T1000 (cell line): ENCODE data around the gene ARPC5.
"Not testable (repeated sequence)": the region's sequence is repeated elsewhere in the genome, so short reads cannot be mapped to it uniquely, and the experiment has no call there.

ENCODE experiments used
- DNase-seq: peaks from one replicate; lab custom pipeline; 2025; ENCODE audit warnings: mixed read lengths; lab: John Stamatoyannopoulos, UW

ARPC5 gene

DNA sequence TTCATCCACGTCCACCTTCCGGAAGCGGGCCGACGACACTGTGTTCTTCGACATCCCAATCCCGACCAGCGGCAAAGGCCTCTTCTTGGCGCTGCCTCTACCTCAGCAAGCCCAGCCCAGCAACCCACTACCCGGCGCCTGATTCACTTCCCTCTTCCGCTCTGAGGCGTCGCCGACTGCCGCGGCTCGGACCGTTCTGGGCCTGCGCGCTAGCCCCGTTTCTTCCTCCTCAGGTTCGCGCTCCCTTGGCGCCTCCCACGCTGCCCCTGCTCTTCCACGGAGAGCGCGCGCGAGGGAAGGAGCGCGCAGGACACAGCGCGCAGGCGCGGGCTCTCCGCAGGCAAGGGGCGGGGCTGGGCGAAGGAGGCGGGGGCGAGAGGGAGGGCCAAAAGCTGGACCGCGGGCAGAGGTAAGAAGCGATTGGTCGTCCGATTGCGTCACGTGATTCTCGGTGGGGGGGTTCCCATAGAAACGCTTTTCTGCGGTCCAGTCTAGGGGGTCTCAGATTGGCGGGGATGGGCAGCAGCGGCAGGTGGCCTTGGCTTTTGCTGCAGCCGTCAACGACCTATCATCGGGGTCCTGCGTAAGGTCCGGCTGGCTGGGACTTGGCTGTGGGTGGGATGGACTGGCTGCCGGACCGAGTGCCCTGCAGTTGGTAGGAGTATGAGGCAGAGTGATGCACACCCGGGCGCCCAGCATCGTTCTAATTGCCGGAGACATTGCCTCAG is at the start of gene ARPC5:
Gene ARPC5, minus strand, starts transcription at position 178 of the 728 bp plus-strand sequence. Its CDS starts 124 bp downstream, at position 54.
- DNase-seq, result peak; percentile 97

DNA sequence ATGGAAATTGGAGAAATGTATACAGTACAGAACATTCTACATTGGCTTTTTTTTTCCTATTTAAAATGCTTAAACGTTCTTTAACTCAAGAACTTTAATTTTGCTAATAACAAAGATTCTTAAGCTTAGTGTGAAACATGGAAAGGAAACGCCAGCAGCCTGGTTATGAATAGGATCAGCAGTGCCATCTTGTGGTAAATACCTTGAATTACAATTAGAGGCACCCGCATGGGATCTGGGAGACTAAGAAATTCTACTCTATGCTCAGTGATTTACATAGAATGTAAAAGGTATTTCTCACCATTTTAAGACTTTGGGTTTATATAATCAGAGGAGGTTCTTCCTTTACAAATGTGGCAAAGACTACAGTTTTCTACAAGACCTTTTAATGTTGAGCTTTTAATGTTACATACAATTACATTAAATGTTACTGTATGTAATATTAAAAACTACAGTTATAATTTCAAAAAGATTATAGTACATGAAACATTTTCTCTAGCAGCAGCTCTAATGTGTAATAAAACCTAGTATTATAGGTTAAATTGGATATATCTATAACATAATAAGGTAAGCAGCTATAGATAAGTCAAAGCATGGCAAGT is 49.6 kb upstream of the ARPC5 start:
- DNase-seq, result no peak

DNA sequence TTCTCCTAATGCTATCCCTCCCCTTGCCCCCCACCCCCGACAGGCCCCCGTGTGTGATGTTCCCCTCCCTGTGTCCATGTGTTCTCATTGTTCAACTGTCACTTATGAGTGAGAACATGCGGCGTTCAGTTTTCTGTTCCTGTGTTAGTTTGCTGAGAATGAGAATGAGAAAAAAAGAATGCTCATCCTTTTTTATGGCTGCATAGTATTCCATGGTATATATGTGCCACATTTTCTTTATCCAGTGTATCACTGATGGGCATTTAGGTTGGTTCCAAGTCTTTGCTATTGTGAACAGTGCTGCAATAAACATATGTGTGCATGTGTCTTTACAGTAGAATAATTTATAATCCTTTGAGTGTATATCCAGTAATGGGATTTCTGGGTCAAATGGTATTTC is 43.8 kb upstream of the ARPC5 start:
- not testable (repeated sequence) for DNase-seq

DNA sequence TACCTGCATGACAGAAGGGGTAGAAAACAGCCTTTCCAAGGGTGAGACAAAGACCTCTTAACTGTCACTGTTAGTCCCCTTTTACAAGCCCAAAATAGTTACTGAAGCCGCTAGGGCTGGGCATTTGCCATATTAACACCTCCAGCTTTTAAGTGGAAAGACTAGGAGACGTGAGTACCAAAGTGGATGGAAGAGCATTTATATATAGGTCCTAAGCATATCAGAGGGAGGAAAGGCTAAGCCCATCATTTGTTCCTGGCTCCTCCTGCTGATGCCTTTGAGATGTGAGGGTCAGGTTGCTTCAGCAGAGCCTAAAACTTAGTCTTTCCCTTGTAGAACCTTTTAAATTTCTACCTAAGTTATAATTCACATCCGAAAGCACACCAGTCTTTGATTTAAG is 43.2 kb upstream of the ARPC5 start:
- DNase-seq, result no peak

DNA sequence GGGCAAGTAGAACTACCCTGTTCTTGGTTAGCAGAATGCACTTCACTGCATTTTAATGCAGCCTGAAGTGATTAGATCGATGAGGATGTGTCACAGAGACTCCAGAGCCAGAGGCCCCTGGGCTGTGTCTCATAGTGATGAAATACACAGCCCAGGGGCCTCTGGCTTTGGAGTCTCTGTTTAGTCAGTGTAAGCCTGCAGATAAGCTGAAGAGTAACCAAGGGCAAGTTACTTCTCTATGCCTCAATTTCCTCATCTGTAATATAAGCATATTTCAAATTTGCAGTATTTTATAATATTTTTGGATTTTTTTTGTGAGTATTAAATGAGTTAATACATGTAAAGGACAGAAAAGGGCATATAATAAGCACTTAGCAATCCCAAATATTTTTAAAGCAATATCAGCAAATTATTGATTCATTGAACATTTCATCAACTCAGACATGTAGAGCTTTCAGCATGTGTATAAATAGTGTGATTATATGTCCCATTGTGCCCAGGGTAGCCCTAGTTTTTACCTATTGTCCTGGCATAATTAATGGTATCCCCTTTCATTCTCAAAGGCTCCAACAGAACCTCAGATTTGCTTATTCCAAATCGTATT is 41.1 kb upstream of the ARPC5 start:
- peak; percentile 20 for DNase-seq

DNA sequence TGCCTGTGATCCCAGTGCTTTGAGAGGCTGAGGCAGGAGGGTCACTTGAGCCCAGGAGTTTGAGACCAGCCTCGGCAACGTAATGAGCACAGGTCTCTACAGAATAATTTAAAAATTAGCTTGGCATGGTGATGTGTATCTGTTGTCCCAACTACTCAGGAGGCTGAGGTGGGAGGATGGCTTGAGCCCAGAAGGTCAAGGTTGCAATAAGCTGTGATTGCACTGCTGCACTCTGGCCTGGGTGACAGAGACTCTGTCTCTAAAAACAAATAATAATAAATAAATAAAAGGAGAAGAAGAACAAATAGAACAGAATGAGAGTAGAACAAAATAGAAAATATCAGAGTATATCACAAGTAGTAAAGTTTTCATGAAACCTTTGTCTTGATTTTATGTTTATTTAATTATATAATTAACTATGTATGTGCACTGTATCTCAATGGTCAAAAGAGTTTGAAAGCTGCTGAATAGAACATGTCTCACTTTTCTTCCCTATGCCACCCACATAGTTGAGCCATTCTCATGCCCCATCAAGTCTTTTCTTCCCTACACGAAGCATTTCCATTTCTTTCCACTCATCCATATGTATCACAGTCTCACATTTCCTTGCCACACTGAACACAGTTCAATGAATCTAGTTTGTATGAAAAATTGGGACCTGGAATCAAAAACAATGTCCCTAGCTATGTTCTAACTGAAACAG is 40.5 kb upstream of the ARPC5 start:
- no peak for DNase-seq

DNA sequence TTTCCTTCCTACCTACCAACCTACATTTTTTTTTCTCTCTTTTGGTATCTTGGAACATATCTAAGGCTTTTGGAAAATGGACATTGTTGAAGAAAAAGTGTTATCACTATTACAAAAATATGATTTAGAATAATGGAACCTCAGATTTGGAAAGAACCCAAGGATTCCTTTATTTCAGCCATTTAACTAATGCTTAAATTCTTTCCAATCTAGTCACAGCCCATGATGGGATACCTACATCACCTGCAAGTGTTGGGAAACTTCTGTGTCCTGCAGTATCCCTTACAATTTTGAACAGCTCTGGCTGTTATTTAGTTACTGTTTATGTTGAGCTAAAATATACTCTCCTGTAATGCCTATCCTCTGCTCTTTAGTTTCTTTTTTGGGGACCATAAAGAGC is 39.8 kb upstream of the ARPC5 start:
- no peak for DNase-seq

DNA sequence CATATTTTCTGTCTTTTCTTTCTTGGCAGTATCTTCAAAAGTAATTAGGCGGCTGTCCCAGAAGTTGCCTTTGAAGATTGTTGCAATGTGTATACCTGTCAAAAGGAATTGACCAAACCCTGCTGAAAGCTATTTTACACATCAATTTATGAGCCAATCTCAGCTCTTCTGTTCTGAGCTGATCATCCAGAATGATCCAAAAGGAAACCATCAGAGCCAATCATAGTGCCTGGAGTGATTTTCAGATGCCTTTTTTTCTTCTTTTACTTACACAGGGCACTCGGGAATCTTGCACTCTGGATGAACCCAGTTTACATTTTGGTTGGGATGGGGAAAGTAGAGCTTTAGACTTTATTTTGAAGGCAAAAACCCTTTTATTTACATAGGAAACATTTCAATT is 39.3 kb upstream of the ARPC5 start:
- DNase-seq, result no peak

DNA sequence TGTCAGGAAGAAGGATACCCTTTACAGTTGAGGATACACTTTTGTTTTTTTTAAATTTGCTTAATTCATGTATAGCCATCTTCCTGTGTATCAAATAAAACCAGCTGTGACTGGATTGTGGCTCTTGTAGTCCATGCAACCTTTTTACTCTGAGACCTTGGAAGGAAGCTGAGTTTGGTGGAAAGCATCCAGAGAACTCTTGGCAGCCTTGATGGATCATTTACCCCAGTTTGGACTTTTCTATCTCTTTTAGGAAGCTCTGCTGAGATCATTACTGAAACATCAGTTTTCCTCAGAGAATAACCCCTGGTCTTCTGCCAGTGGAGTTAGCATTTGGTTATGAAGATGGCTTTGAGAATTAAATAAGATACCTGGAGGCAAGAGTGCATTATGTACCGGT is 38.8 kb upstream of the ARPC5 start:
- no peak for DNase-seq

DNA sequence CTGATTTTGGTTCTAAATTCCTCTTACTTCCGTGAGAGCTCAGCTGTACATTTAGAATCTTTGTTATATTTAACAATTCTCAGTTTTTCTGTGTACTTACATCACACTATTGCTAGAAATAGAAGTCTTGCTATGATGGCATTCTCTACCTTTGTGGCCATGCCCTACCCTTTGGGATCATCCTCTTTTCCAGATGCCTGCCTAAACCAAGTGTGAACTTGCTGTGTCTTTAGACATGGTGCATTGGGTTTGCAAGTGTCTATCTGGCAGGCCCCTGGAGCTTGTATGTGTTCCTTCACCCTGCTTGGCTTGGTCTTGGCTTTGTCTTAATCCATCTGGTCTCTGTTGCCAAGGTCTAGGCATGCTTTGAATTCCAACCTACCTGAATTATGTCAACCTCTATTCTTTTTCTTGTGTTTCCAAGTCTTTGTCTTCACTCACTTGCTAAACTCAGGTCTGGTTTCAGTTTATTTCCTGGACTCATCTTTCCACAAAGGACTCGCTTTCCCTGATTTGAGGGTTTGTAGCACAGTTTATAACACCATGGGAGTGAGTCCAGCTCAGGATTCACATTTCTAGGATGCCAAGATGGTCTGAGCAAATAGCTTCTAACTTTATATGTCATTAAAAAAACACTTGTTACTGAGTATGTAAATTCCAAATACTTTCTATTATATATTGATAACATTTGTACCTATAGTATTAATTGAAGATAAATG is 38.2 kb upstream of the ARPC5 start:
- DNase-seq, result no peak

DNA sequence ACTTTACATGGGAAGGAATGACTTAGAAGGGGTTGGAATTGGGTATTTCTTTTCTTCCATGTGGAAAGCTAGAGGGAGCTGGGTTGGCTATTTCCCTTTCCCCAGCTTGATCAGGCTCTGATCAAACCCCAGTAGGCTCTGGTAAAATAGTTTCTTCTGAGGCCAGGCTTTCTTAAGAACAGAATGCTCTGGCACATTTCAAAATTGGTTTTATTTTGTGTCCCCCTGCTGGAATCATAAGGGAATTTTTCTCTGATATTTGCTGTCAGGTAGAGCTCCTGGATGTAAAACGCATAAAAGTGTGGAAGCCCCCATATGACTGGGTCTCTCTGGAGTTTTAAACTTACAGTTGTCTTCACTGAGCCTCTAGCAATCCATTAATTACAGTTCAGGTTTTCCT is 34.6 kb upstream of the ARPC5 start:
- DNase-seq, result no peak

DNA sequence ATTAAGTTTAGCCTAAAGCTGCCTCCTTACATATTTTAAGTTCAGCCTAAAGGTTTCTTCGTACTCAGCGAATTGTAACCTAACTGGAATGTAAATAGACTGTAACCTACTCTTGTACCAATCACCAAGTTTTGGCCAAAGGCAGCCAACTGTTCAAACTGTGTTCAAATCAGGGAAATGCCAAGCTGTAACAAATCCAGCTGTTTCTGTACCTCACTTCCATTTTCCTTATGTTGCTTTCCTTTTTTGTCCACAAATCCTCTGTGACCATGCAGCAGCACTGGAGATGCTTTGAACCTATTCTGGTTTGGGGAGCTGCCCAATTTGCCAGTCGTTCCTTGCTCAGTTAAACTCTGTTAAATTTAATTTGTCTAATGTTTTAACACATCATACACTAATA is 20.8 kb upstream of the ARPC5 start:
- DNase-seq, result no peak

DNA sequence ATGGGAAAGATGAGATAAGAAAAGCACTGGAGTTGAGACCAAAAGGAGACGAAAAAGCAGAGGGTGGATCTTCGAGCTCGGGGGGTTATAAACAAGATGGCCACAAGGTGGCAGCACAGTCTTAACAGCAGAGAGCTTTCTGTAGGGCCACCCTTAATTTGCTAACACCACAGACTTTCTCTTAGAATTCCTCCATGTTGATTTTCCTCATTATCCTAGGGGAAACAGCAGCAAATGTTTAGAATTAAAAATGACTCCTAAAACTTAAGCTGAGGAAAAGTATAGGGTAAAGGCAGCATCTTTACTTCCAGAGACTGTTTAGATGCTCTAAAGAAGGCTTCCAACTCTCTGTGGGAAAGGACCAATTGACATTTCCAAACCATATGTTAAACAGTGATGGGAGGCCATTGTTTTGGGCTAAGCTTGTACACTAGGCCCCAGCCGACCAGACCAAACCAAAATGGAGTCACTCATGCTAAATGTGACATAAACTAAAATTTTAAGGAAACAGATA is 20.0 kb upstream of the ARPC5 start:
- peak; percentile 70 for DNase-seq

DNA sequence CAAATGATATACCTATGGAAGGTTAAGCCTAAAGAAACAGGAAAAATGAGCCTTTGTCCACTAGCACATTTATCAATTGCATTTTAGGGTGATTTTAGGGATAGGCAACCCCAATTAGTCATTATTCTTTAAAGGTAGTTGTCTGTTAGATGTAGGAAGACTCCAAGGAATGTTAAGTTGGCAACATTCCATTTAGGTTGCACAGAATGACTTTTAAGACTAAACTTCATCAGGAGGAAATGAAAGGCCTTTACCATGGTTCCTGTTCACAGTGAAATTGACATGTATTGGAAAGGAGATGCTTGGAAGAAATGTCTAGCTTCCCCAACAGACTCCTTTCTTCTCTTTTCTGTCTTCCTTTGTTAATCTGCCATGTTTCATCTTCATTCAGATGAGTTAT is 19.1 kb upstream of the ARPC5 start:
- no peak for DNase-seq

DNA sequence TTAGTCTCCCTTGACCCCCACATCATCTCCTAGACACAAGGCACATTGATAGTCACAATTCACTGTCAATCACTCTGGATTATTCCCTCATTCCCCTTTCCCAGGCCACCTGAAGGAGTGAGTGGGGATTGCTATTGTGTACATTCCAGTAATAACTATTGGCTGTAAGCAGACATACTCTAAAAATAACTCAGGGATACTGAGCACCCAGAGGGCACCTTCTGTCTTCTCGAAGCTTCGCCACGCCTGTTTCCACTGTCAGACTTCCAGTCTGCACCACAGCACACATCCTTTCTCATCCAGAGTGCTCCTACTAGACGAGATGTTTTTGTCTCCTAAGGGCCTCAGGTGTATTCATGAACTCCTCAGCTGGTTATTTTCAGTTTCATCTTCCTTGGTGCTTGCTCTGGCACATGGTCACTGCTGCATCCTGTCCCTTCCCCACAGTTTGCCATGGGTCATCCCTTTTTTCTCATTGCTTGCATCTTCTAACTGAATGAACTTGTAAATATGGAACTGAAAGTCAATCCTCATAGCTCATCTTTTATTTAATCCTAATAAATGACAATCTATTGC is 18.4 kb upstream of the ARPC5 start:
- DNase-seq, result no peak

DNA sequence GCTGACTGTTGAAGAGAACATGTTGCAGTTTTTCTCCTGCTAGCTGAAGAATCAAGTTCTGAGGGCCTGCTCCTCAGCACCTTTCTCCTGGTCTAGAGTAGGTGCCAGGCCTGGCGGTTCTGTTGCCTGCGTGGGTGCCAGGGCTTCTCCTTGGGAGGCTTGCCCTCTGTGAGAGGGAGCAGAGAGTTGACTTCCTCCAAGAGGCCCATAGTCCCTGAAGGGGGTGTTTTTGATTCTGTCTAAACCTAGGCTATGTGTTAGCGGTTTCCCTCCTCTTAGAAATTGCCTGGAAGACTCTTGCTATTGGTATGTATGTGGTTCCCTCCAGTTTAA is 17.8 kb upstream of the ARPC5 start:
- DNase-seq, result no peak

DNA sequence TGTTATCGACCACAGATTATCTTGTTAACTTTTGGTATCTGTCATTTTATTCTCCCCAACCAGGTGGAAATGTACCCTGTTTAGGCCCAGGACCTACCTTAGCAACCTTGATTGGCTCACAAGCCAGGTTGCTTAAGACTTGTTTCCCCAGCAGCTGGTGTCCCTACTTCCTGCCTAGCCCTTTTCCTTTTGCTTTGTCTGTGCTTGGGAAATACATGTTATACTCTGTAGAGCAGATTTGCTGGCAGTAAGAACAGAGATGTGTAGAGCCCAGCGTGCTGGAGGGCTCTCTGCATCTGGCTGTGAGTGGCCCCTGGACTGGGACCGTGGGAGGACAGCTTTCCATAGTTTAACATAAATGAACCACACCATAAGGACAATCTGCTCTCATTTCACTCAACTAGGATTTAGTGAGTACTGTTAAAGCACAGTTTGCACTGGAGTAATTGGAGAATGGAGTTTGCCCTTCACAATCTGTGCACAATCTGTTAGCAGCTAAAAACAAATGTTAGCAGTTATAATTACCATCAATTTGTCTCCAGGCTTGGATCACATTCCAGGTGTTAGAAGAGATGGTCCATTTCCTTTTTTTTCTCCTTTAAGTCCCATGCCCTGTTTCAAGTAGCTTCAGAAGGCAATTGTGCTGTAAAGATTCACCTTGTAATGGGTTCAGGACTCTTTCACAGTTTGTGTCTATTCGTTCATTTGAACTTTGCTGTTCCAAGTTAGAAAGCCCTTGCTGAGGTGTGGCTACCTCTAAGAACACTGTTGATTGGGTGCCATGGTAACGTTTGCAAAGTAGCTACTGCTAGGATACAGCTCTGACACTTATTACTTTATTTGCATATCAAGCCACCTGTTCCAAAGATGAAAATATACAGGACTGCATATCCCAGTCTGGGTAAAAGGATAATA is 17.2 kb upstream of the ARPC5 start, which contains the start of gene APOBEC4:
Gene APOBEC4, minus strand, starts transcription at position 770 of the 915 bp plus-strand sequence. CDS start 4,535 bp downstream, outside the sequence.
- no peak for DNase-seq

DNA sequence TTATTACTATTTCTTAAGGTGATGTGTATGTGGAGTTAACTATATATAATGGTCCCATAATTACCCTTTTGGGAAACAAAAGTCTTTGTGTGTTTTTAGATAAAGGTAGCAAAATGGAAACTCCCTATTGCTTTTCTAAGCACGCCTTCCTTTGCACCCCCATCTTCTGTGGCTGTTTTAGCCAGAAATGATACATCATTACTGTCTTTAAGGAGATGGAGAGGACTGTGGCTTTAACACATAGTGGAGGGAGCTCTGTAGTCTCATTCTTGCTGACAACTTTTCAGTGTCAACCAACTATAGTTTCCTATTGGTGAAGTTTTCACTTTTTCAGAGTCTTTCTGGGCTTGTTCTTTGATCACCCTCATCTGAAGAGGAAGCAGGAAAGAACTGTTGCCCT is 16.5 kb upstream of the ARPC5 start:
- DNase-seq, result no peak

DNA sequence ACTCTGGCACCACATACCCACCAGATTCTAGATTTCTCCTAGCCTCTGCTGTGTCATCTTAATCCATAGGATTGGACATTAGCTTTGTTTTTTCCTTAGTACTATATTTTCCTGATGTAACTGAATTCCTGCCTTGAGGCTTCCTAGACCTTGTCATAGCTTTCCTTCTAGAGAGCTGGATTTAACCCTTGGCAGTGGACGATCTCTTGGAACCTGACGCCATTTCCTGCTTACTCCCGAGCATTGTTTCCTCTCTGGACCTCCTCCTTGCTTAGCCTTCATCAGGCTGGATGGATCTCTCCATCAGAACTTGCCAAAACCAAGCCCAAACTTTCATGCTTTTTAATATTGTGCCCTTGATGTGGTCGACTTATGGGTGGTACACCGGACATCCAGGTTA is 16.0 kb upstream of the ARPC5 start:
- no peak for DNase-seq

DNA sequence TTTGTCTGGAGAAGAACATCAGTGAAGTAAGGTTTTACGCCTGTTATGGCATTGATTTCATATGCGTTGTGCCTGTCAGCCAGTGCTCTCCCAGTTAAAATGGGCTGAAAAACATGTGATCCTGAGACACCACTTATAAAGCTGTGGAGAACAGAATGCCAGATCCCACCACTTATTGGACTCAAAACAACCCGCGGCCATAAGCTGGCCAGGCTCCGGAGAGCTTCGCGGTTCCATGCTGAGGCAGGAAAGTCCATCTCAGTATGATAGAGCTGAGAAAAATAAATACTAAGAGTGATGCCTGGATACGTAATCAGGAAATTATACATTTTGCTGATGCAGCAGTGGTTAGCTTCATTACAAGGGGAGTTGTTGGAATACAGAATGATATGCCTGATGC is 12.5 kb upstream of the ARPC5 start:
- DNase-seq, result no peak

DNA sequence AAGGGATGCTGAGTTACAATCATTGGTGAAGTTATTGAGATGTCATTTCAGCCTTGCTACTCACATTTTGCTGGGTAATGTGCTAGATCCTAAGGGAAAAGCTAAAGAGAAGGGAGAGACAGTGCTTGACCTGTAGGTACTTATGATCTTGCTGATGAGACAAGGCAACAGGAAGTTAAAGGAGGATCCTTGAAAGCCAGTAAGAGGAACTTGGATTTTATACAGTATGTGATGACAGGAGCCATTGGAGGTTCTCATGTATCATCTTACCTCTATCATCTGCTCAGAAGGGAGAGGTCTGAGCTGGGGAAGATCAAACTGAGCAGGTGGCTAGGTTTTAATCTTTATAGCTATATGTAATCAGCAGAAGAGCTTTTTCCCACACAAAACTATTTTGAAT is 11.2 kb upstream of the ARPC5 start:
- DNase-seq, result no peak
